Right atrium auricular region (tissue), 2 donors: ENCODE results near the gene XPC. TPM values are rescaled to one million over a fixed set of nuclear protein-coding genes. Genes with fewer than 3 reads are reported as not detected.

Experiments
- DNase-seq: peaks from one replicate; pipeline ENCODE4 v3.0.0-alpha.2; 2019; ENCODE audit warnings: low spot score
- H3K27ac ChIP-seq, 2 donors: fragments of 200-600 bp; sonication (generic); 1 replicate in 1 of 2; 2 replicates in 1 of 2; pipeline ENCODE4 v1.5.1; 2016 to 2019
- H3K27me3 ChIP-seq, 2 donors: fragments of 200-600 bp; sonication (generic); one replicate each; pipeline versions ENCODE4 v1.5.1 to v1.6.0; 2017 to 2019
- H3K36me3 ChIP-seq: fragments of 200-600 bp; sonication (generic); one replicate; pipeline ENCODE4 v1.5.1; 2016
- H3K4me1 ChIP-seq, 2 donors: fragments of 200-600 bp; sonication (generic); one replicate each; pipeline versions ENCODE4 v1.5.1 to v1.6.0; 2017 to 2019
- H3K4me3 ChIP-seq, 2 donors: fragments of 200-600 bp; sonication (generic); 1 replicate in 1 of 2; 2 replicates in 1 of 2; pipeline ENCODE4 v1.5.1; 2017 to 2019; ENCODE audit warnings: mild to moderate bottlenecking in 1 of 2, moderate library complexity in 1 of 2
- H3K9me3 ChIP-seq, 2 donors: fragments of 200-600 bp; sonication (generic); one replicate each; pipeline ENCODE4 v1.5.1; 2019
- CTCF ChIP-seq, 2 donors: fragments of 200-600 bp; sonication (generic); IDR thresholded peaks; one replicate each; pipeline ENCODE4 v1.5.1; 2019; ENCODE audit warnings: antibody characterized with exemption in 2 of 2
- total RNA-seq, 2 donors: library from RNA; depleted of rRNA; stranded (reverse); fragments of >200 nt; gene quantifications; one replicate each; pipeline ENCODE4 v1.1.0, GENCODE V29; 2016

Gene XPC
- total RNA-seq, 2 donors from 2014 or later: 15.7 to 18.3 TPM

- no peak overlapping the region for H3K27ac ChIP-seq
- TF ChIP-seq CTCF (IDR thresholded peaks at IDR 0.05): no peak
Observed at GRCh38 chr3:14222900-14223594, 44.6 kb upstream of the XPC start.

GRCh38 chr3:14222457-14222856, 44.1 kb upstream of the XPC start:
- no peak for DNase-seq
- peaks cover 0 to 19% of the 10 kb centered on the region in 2 donors for H3K9me3 ChIP-seq
- H3K4me3 ChIP-seq: no peak overlapping the region
- H3K36me3 ChIP-seq: no peaks in the 10 kb centered on the region
- TF ChIP-seq CTCF (IDR thresholded peaks at IDR 0.05): no peak
- H3K27me3 ChIP-seq: no peaks in the 10 kb centered on the region
- no peaks in the 10 kb centered on the region for H3K4me1 ChIP-seq
- H3K27ac ChIP-seq: no peak overlapping the region

More at GRCh38 chr3:14222900-14223594, 44.6 kb upstream of the XPC start:
- H3K27me3 ChIP-seq: no peaks in the 10 kb centered on the region
- no peaks in the 10 kb centered on the region for H3K36me3 ChIP-seq
- H3K4me1 ChIP-seq: no peaks in the 10 kb centered on the region
- H3K9me3 ChIP-seq: peaks cover 0 to 19% of the 10 kb centered on the region in 2 donors
- no peak for DNase-seq
- no peak overlapping the region for H3K4me3 ChIP-seq

- no peaks in the 10 kb centered on the region for H3K36me3 ChIP-seq
- no peak for TF ChIP-seq CTCF (IDR thresholded peaks at IDR 0.05)
- no peaks in the 10 kb centered on the region for H3K4me1 ChIP-seq
- no peak for DNase-seq
- H3K4me3 ChIP-seq: no peak overlapping the region
- H3K9me3 ChIP-seq: peaks cover 0 to 19% of the 10 kb centered on the region in 2 donors
- no peak overlapping the region for H3K27ac ChIP-seq
- no peaks in the 10 kb centered on the region for H3K27me3 ChIP-seq
Observed at GRCh38 chr3:14221902-14222301, 43.5 kb upstream of the XPC start.

GRCh38 chr3:14220933-14221332, 42.5 kb upstream of the XPC start:
- no peak overlapping the region for H3K4me3 ChIP-seq
- H3K27me3 ChIP-seq: no peaks in the 10 kb centered on the region
- peaks cover 0 to 19% of the 10 kb centered on the region in 2 donors for H3K9me3 ChIP-seq
- no peak for TF ChIP-seq CTCF (IDR thresholded peaks at IDR 0.05)
- H3K36me3 ChIP-seq: no peaks in the 10 kb centered on the region
- no peak overlapping the region for H3K27ac ChIP-seq
- no peak for DNase-seq
- H3K4me1 ChIP-seq: no peaks in the 10 kb centered on the region

GRCh38 chr3:14218355-14218754, 40.0 kb upstream of the XPC start:
- Histone ChIP-seq H3K4me3 (no peak overlapping the region), H3K27me3 (no peaks in the 10 kb centered on the region), H3K9me3 (peaks cover 0 to 19% of the 10 kb centered on the region in 2 donors), H3K36me3 (no peaks in the 10 kb centered on the region), H3K4me1 (no peaks in the 10 kb centered on the region), H3K27ac (no peak overlapping the region)
- TF ChIP-seq CTCF (IDR thresholded peaks at IDR 0.05): no peak
- no peak for DNase-seq
